HCT116 (cell line): ENCODE measurements around the gene MRPL11.

Source experiments
- EZH2 ChIP-seq: fragments of 200-600 bp; sonication (generic); IDR thresholded peaks from 2 replicates; pipeline ENCODE4 v1.6.1; 2017; ENCODE audit warnings: antibody characterized with exemption, mixed run types
- POLR2A ChIP-seq: IDR thresholded peaks from 2 replicates; pipeline ENCODE4 v1.7.0; 2011; ENCODE audit warnings: borderline replicate concordance; ENCODE audit not compliant: insufficient read depth, insufficient read length; ENCODE audit errors: extremely low read depth
- TF ChIP-seq, protein P1 (sequence below), 3 experiments: fragments of 200-600 bp in 1 of 3; sonication (generic) in 1 of 3; IDR thresholded peaks in 2 of 3; conservative IDR thresholded peaks in 1 of 3; 2 replicates each; pipeline ENCODE4 v1.5.1; 2012 to 2017; ENCODE audit warnings: low read depth in 2 of 3, low read length in 2 of 3, antibody characterized with exemption in 1 of 3, borderline replicate concordance in 1 of 3, control low read depth in 1 of 3, mild to moderate bottlenecking in 1 of 3, mixed read lengths in 1 of 3, mixed run types in 1 of 3, moderate library complexity in 1 of 3; ENCODE audit not compliant: insufficient read depth in 1 of 3
- TF ChIP-seq, protein P2 (sequence below): IDR thresholded peaks from 2 replicates; pipeline ENCODE4 v1.6.1; 2012; ENCODE audit warnings: low read depth

DNA sequence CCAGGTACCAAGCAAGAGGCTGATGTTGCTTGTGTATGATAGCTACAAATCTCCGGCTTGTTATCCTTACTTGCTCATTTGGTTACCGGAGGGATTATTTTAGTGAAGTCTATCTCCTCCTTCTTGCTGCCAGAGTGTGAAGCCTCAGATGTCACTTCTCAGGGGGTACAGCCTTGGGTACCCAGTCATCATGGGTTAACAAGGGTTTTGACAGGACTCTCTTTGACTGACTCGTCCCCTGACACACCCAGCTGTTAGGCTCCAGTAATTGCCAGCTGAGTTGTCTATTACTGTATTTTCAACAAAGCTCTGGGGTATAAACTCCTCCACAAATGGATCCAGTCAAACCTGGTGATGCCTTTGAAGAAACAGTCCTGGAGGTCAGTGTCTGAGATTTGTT, 16.2 kb upstream of the MRPL11 start:
- TF ChIP-seq POLR2A, result no peak
- TF ChIP-seq, protein P1, sequence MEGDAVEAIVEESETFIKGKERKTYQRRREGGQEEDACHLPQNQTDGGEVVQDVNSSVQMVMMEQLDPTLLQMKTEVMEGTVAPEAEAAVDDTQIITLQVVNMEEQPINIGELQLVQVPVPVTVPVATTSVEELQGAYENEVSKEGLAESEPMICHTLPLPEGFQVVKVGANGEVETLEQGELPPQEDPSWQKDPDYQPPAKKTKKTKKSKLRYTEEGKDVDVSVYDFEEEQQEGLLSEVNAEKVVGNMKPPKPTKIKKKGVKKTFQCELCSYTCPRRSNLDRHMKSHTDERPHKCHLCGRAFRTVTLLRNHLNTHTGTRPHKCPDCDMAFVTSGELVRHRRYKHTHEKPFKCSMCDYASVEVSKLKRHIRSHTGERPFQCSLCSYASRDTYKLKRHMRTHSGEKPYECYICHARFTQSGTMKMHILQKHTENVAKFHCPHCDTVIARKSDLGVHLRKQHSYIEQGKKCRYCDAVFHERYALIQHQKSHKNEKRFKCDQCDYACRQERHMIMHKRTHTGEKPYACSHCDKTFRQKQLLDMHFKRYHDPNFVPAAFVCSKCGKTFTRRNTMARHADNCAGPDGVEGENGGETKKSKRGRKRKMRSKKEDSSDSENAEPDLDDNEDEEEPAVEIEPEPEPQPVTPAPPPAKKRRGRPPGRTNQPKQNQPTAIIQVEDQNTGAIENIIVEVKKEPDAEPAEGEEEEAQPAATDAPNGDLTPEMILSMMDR (IDR thresholded peaks at IDR 0.05 in 2 of 3, conservative IDR thresholded peaks at IDR 0.05 in 1 of 3; ENCODE audit: borderline replicate concordance in 1 of 3, insufficient read depth in 1 of 3, low read depth in 2 of 3, low read length in 2 of 3), result no peak
- no peak for TF ChIP-seq EZH2
- TF ChIP-seq, protein P2, sequence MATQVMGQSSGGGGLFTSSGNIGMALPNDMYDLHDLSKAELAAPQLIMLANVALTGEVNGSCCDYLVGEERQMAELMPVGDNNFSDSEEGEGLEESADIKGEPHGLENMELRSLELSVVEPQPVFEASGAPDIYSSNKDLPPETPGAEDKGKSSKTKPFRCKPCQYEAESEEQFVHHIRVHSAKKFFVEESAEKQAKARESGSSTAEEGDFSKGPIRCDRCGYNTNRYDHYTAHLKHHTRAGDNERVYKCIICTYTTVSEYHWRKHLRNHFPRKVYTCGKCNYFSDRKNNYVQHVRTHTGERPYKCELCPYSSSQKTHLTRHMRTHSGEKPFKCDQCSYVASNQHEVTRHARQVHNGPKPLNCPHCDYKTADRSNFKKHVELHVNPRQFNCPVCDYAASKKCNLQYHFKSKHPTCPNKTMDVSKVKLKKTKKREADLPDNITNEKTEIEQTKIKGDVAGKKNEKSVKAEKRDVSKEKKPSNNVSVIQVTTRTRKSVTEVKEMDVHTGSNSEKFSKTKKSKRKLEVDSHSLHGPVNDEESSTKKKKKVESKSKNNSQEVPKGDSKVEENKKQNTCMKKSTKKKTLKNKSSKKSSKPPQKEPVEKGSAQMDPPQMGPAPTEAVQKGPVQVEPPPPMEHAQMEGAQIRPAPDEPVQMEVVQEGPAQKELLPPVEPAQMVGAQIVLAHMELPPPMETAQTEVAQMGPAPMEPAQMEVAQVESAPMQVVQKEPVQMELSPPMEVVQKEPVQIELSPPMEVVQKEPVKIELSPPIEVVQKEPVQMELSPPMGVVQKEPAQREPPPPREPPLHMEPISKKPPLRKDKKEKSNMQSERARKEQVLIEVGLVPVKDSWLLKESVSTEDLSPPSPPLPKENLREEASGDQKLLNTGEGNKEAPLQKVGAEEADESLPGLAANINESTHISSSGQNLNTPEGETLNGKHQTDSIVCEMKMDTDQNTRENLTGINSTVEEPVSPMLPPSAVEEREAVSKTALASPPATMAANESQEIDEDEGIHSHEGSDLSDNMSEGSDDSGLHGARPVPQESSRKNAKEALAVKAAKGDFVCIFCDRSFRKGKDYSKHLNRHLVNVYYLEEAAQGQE, result no peak
